A549 (cell line): ENCODE data around the gene BTBD2. TPM values are rescaled to one million over a fixed set of nuclear protein-coding genes. Genes with fewer than 3 reads are reported as not detected.

Experiments
- ATAC-seq, 2 experiments: fragments of 200-7000 bp in 1 of 2; fragments of >200 bp in 1 of 2; cut with Nextera tagmentation in 1 of 2; cut with Tn5 transposase in 1 of 2; 3 replicates each; pipeline versions ENCODE4 v1.8.0 to v1.9.1; 2018 to 2020; ENCODE audit warnings: mild to moderate bottlenecking in 1 of 2, moderate library complexity in 1 of 2
- CTCF ChIA-PET: fragments of 300-600 bp; sonication (Branson Sonifier 250); formaldehyde crosslinking; extraction: SDS; loops from one replicate; lab custom pipeline; 2021; ENCODE audit warnings: antibody characterized with exemption, inconsistent platforms; lab: Yijun Ruan, JAX
- POLR2A ChIA-PET: fragments of 350-600 bp; formaldehyde crosslinking; extraction: SDS; loops from one replicate; lab custom pipeline; 2021; ENCODE audit warnings: antibody characterized with exemption, inconsistent platforms; lab: Yijun Ruan, JAX
- DNase-seq, 2 experiments: peaks; one replicate each; pipeline versions ENCODE4 v3.0.0 to v3.0.0-alpha.2; 2011 to 2016; ENCODE audit warnings: low read depth in 1 of 2, low spot score in 1 of 2
- FAIRE-seq: peaks from 2 replicates; lab custom pipeline; 2011; peaks lifted over from hg19 to GRCh38; lab: Jason Lieb, UNC
- H3K27ac ChIP-seq, 2 experiments: fragments of >200 bp; sonication (Bioruptor Twin); formaldehyde crosslinking; 3 replicates each; pipeline ENCODE4 v1.5.1; 2016 to 2017
- H3K4me1 ChIP-seq: fragments of >200 bp; sonication (Bioruptor Twin); formaldehyde crosslinking; 3 replicates; pipeline ENCODE4 v1.6.1; 2016
- H3K4me2 ChIP-seq: fragments of >200 bp; sonication (Bioruptor Twin); formaldehyde crosslinking; 3 replicates; pipeline ENCODE4 v1.6.1; 2016
- H3K4me3 ChIP-seq: fragments of >200 bp; sonication (Bioruptor Twin); formaldehyde crosslinking; 3 replicates; pipeline ENCODE4 v1.5.1; 2016
- H3K9me3 ChIP-seq: fragments of >200 bp; sonication (Bioruptor Twin); formaldehyde crosslinking; 3 replicates; pipeline ENCODE4 v1.6.1; 2016
- BHLHE40 ChIP-seq: IDR thresholded peaks from 2 replicates; pipeline ENCODE4 v1.6.1; 2012; ENCODE audit warnings: low read depth, low read length, inconsistent platforms
- EHMT2 ChIP-seq: fragments of 200-600 bp; sonication (generic); IDR thresholded peaks from 2 replicates; pipeline ENCODE4 v1.6.1; 2016; ENCODE audit warnings: antibody characterized with exemption, low read depth, mild to moderate bottlenecking, moderate library complexity
- FOSB ChIP-seq: fragments of 250-450 bp; sonication (Bioruptor Pico); IDR thresholded peaks from 2 replicates; pipeline ENCODE4 v1.5.0; 2020; ENCODE audit warnings: mild to moderate bottlenecking, moderate library complexity
- FOXS1 ChIP-seq: fragments of 250-450 bp; sonication (Bioruptor Pico); IDR thresholded peaks from 2 replicates; pipeline ENCODE4 v1.5.0; 2020; ENCODE audit warnings: mild to moderate bottlenecking, moderate library complexity
- GATA3 ChIP-seq: IDR thresholded peaks from 2 replicates; pipeline ENCODE4 v1.6.1; 2012; ENCODE audit warnings: borderline replicate concordance
- HEYL ChIP-seq: fragments of 250-450 bp; sonication (Bioruptor Pico); IDR thresholded peaks from 2 replicates; pipeline ENCODE4 v1.8.0; 2021; ENCODE audit warnings: mild to moderate bottlenecking, moderate library complexity
- HOXB5 ChIP-seq: fragments of 250-450 bp; sonication (Bioruptor Pico); IDR thresholded peaks from 2 replicates; pipeline ENCODE4 v1.5.0; 2020; ENCODE audit warnings: mild to moderate bottlenecking, moderate library complexity
- MAFK ChIP-seq: fragments of 450-650 bp; IDR thresholded peaks from 2 replicates; pipeline ENCODE4 v1.6.1; 2014; ENCODE audit not compliant: partially characterized antibody
- NPAS2 ChIP-seq: fragments of 250-450 bp; sonication (Bioruptor Pico); IDR thresholded peaks from 2 replicates; pipeline ENCODE4 v1.8.0; 2022; ENCODE audit warnings: mild to moderate bottlenecking, moderate library complexity, borderline replicate concordance
- PBX3 ChIP-seq: IDR thresholded peaks from 2 replicates; pipeline ENCODE4 v1.6.1; 2012
- PHF8 ChIP-seq: fragments of 200-600 bp; sonication (generic); IDR thresholded peaks from 2 replicates; pipeline ENCODE4 v1.6.1; 2016; ENCODE audit warnings: low read depth, mild to moderate bottlenecking, antibody characterized with exemption, moderate library complexity, borderline replicate concordance
- TFCP2L1 ChIP-seq: fragments of 250-450 bp; sonication (Bioruptor Pico); IDR thresholded peaks from 2 replicates; pipeline ENCODE4 v1.5.0; 2021; ENCODE audit warnings: mild to moderate bottlenecking
- TP53 ChIP-seq: fragments of 250-450 bp; sonication (Bioruptor Pico); IDR thresholded peaks from 2 replicates; pipeline ENCODE4 v1.5.0; 2021; ENCODE audit warnings: mild to moderate bottlenecking, moderate library complexity
- USF2 ChIP-seq: fragments of 450-650 bp; IDR thresholded peaks from 2 replicates; pipeline ENCODE4 v1.6.1; 2014; ENCODE audit warnings: antibody characterized with exemption
- WGBS: methylation state at CpG from one replicate; pipeline ENCODE4 v1.1.6; 2017; ENCODE audit errors: missing lambda C conversion rate; 5-methylcytosine and 5-hydroxymethylcytosine counted together
- polyA plus RNA-seq, 4 experiments: library from polyadenylated mRNA; depleted of rRNA in 3 of 4; stranded (reverse); fragments of >200 nt; fragmentation: RNase III in 1 of 4; extraction: RNeasy Plus Mini Kit Qiagen cat#74134 plus additional on column Dnase treatment in 1 of 4; gene quantifications; 2 replicates in 3 of 4; 3 replicates in 1 of 4; pipeline ENCODE4 v1.2.3, GENCODE V29; 2011 to 2017
- TF ChIP-seq, protein P1 (sequence below): IDR thresholded peaks from 2 replicates; pipeline ENCODE4 v1.6.1; 2012; ENCODE audit warnings: low read depth, borderline replicate concordance

BTBD2 gene
- polyA plus RNA-seq, 2 of the 4 experiments (the other 2 are of a cell fraction) = 16.3 to 29.6 TPM

DNA sequence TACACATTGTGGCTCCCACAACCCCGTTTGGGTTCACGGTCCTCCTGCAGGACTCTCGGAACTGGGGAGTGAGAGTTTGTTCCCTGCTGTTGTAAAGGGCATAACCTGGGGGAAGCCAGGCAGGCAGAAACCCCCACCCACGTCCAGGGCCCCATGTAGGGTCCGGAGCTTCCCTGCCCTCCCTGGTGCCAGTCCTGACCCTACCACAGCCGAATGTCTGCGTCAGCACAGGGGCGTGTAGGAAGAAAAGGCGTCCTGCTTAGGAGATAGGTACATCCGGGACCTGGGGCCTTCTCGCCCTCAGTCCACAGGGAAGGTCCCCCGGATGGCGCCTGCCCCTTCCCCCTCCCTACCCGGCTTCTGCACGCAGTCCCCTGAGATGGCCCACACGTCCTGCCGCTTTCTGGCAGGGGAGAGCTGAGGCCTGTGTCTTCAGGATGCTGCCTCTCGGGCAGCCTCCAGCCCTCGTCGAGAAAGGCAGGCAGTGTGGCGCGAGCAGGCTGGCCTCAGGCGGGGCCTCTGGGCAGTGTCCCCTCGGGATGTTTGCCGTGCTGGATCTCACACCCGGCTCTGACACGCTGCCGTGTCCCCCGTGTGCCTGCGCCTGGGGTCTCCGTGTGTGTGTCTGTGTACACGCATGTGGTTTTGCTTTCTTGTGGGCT is 55.5 kb downstream of the BTBD2 start:
- no peak for ATAC-seq
- H3K27ac ChIP-seq = no peak overlapping the region
- no peaks in the 10 kb centered on the region for H3K9me3 ChIP-seq
- 93% methylated on average over 17 of the region's 32 CpGs for WGBS
- TF ChIP-seq TFCP2L1 (CRISPR knock-in tag) = no peak
- no peak for TF ChIP-seq EHMT2
- TF ChIP-seq PBX3 = no peak
- TF ChIP-seq, protein P1, sequence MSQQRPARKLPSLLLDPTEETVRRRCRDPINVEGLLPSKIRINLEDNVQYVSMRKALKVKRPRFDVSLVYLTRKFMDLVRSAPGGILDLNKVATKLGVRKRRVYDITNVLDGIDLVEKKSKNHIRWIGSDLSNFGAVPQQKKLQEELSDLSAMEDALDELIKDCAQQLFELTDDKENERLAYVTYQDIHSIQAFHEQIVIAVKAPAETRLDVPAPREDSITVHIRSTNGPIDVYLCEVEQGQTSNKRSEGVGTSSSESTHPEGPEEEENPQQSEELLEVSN = no peak
- TF ChIP-seq FOXS1 (CRISPR knock-in tag) = no peak
- TF ChIP-seq PHF8 = no peak
- TF ChIP-seq FOSB = no peak
- TF ChIP-seq, all 56 proteins: peak for 0
- no peak for DNase-seq
- no peak overlapping the region for H3K4me3 ChIP-seq
- POLR2A ChIA-PET = no interaction called here
- no peak for FAIRE-seq
- CTCF ChIA-PET = interaction anchor here (1.0 kb wide), 1 partner anchor 30 kb away, joined by 3 read pairs; no protein-coding TSS in a partner anchor
- no peak overlapping the region for H3K4me2 ChIP-seq
- H3K4me1 ChIP-seq = no peaks in the 10 kb centered on the region

DNA sequence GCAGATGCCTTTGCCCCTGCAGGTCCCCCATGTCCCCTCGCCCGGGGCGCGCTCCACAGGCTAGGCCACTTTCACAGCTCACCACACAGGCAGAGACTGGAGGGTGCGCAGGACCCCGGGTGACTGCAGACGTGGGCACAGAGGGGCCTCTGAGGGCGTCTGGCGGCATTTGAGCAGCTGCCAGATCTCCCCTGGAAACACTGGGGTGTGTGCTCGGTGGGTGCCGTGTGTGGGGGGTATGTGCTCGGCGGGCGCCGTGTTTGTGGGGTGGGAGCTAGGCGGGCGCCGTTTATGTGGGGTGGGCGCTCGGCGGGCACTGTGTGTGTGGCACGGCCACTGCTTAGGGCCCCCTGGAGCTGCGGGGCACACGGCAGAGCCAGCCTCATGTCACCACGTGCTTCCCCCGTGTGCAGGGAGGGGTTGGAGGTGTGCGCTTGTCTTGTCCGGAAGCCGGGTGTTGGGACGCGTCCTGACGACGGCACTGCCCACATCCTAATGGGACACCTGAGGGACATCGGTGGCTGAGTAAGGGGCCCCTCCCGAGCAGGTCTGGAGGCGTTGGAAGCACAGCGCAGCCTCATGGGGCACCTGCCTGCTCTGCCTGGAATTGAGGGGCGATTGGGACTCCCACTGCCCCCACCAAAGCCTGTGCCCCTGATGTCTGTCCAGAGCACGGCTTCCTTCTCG is 57.8 kb downstream of the BTBD2 start:
- Histone ChIP-seq H3K4me2 (no peak overlapping the region), H3K4me3 (no peak overlapping the region), H3K27ac (no peak overlapping the region), H3K4me1 (no peaks in the 10 kb centered on the region), H3K9me3 (no peaks in the 10 kb centered on the region)
- CTCF ChIA-PET = interaction anchor here (1.0 kb wide), 2 partner anchors 12 to 27 kb away, joined by 3 read pairs; no protein-coding TSS in a partner anchor
- peak in 1 of 2 experiments; percentile 11; a peak in 2 of 6 replicates for ATAC-seq
- WGBS = 92% methylated on average over 5 of the region's 40 CpGs
- no peak for FAIRE-seq
- POLR2A ChIA-PET = interaction anchor here (0.6 kb wide), 1 partner anchor 325 kb away, joined by 3 read pairs; no protein-coding TSS in a partner anchor
- TF ChIP-seq, protein P1 = no peak
- TF ChIP-seq BHLHE40 (no peak), FOSB (no peak), NPAS2 (CRISPR knock-in tag) (no peak), TP53 (CRISPR knock-in tag) (no peak), GATA3 (no peak), MAFK (no peak), USF2 (no peak), HEYL (CRISPR knock-in tag) (no peak)
- no peak for DNase-seq

- ChIA-PET CTCF (interaction anchor here (1.0 kb wide), 1 partner anchor 11 kb away, joined by 3 read pairs; no protein-coding TSS in a partner anchor), POLR2A (no interaction called here)
- FAIRE-seq (no peak), ATAC-seq (peak in 1 of 2 experiments; percentile 32; a peak in 2 of 6 replicates), DNase-seq (no peak)
- no peaks in the 10 kb centered on the region for H3K9me3 ChIP-seq
- H3K27ac ChIP-seq = no peak overlapping the region
- H3K4me1 ChIP-seq = no peaks in the 10 kb centered on the region
- WGBS = 83% methylated on average over 22 of the region's 28 CpGs
- no peak for TF ChIP-seq HOXB5 (CRISPR knock-in tag)
- H3K4me3 ChIP-seq = no peak overlapping the region
- no peak overlapping the region for H3K4me2 ChIP-seq
Observed at GRCh38 chr19:1956868-1957492, 58.5 kb downstream of the BTBD2 start.
